Measurements from ENCODE around the gene SPEM3. TPM values are rescaled to one million over a fixed set of nuclear protein-coding genes. Genes with fewer than 3 reads are reported as not detected.

SPEM3 gene
- total RNA-seq, 1 experiment from 2014 or later = not detected

- Mint-ChIP-seq H3K9me3 (ENCODE audit: unreplicated experiment) (no peaks in the 10 kb centered on the region), H3K27me3 (ENCODE audit: insufficient read depth, unreplicated experiment) (no peaks in the 10 kb centered on the region), H3K27ac (ENCODE audit: low read depth, unreplicated experiment) (no peak overlapping the region), H3K36me3 (ENCODE audit: insufficient read depth, unreplicated experiment) (no peaks in the 10 kb centered on the region), H3K4me1 (ENCODE audit: insufficient read depth, unreplicated experiment) (no peaks in the 10 kb centered on the region), H3K4me3 (ENCODE audit: unreplicated experiment) (no peak overlapping the region)
- no peak for TF ChIP-seq CTCF (IDR thresholded peaks at IDR 0.05; ENCODE audit: unreplicated experiment)
- ChIA-PET POLR2A (interaction anchor here (1.1 kb wide), 1 partner anchor 19 kb away, joined by 5 read pairs; the partner anchor contains the start of gene TMEM256), CTCF (interaction anchor here (0.6 to 2.7 kb wide), 2 partner anchors 13 to 322 kb away, joined by 3 to 16 read pairs; no protein-coding TSS in a partner anchor)
- no TSS peak for BruUV-seq (replicated peaks)
- intact Hi-C loops (cut with micrococcal nuclease) = no loop called here
- DNase-seq (ENCODE audit: unreplicated experiment) = no peak
These were observed 5.0 kb upstream of the SPEM3 start for GRCh38 chr17:7423679-7424078.

- no peak for TF ChIP-seq CTCF (IDR thresholded peaks at IDR 0.05; ENCODE audit: unreplicated experiment)
- Mint-ChIP-seq H3K27me3 (ENCODE audit: insufficient read depth, unreplicated experiment) (no peaks in the 10 kb centered on the region), H3K4me1 (ENCODE audit: insufficient read depth, unreplicated experiment) (no peaks in the 10 kb centered on the region), H3K9me3 (ENCODE audit: unreplicated experiment) (no peaks in the 10 kb centered on the region), H3K4me3 (ENCODE audit: unreplicated experiment) (no peak within 1 kb of the TSS), H3K36me3 (ENCODE audit: insufficient read depth, unreplicated experiment) (no peaks in the 10 kb centered on the region), H3K27ac (ENCODE audit: low read depth, unreplicated experiment) (no peak within 1 kb of the TSS)
- intact Hi-C loops (cut with micrococcal nuclease) = no loop called here
- BruUV-seq (replicated peaks) = no TSS peak
- POLR2A ChIA-PET = no interaction called here
- no peak for DNase-seq (ENCODE audit: unreplicated experiment)
- CTCF ChIA-PET = interaction anchor here (2.7 kb wide), 1 partner anchor 11 kb away, joined by 16 read pairs; no protein-coding TSS in a partner anchor
These were observed 3.3 kb upstream of the SPEM3 start, which contains the start of gene SPEM2 for GRCh38 chr17:7425316-7425715. Gene SPEM2 (plus strand): TSS chr17:7425616. CDS start chr17:7425689, 73 bp downstream.

- Mint-ChIP-seq H3K4me1 (ENCODE audit: insufficient read depth, unreplicated experiment) (no peaks in the 10 kb centered on the region), H3K36me3 (ENCODE audit: insufficient read depth, unreplicated experiment) (no peaks in the 10 kb centered on the region), H3K27me3 (ENCODE audit: insufficient read depth, unreplicated experiment) (no peaks in the 10 kb centered on the region), H3K4me3 (ENCODE audit: unreplicated experiment) (no peak overlapping the region), H3K9me3 (ENCODE audit: unreplicated experiment) (no peaks in the 10 kb centered on the region), H3K27ac (ENCODE audit: low read depth, unreplicated experiment) (no peak overlapping the region)
- intact Hi-C loops (cut with micrococcal nuclease) = no loop called here
- TF ChIP-seq CTCF (IDR thresholded peaks at IDR 0.05; ENCODE audit: unreplicated experiment) = no peak
- POLR2A ChIA-PET = no interaction called here
- no TSS peak for BruUV-seq (replicated peaks)
- CTCF ChIA-PET = no interaction called here
- no peak for DNase-seq (ENCODE audit: unreplicated experiment)
These were observed 2.9 kb upstream of the SPEM3 start for GRCh38 chr17:7425756-7426155.

- Mint-ChIP-seq H3K27ac (ENCODE audit: low read depth, unreplicated experiment) (no peak overlapping the region), H3K4me1 (ENCODE audit: insufficient read depth, unreplicated experiment) (no peaks in the 10 kb centered on the region), H3K27me3 (ENCODE audit: insufficient read depth, unreplicated experiment) (no peaks in the 10 kb centered on the region), H3K9me3 (ENCODE audit: unreplicated experiment) (no peaks in the 10 kb centered on the region), H3K36me3 (ENCODE audit: insufficient read depth, unreplicated experiment) (no peaks in the 10 kb centered on the region), H3K4me3 (ENCODE audit: unreplicated experiment) (no peak overlapping the region)
- ChIA-PET POLR2A (no interaction called here), CTCF (interaction anchor here (0.6 to 1.1 kb wide), 3 partner anchors 21 to 134 kb away, joined by 3 read pairs; no protein-coding TSS in a partner anchor)
- TF ChIP-seq CTCF (IDR thresholded peaks at IDR 0.05; ENCODE audit: unreplicated experiment) = no peak
- BruUV-seq (replicated peaks) = no TSS peak
- intact Hi-C loops (cut with micrococcal nuclease) = no loop called here
- no peak for DNase-seq (ENCODE audit: unreplicated experiment)
These were observed 2.3 kb upstream of the SPEM3 start for GRCh38 chr17:7426203-7426863.
